K562 (cell line): Measurements from ENCODE around the gene ESAM. TPM values are rescaled to one million over a fixed set of nuclear protein-coding genes. Genes with fewer than 3 reads are reported as not detected.

Source experiments
- ATAC-seq: fragments of 200-7000 bp; cut with Tn5 transposase; 3 replicates; pipeline ENCODE4 v1.9.1; 2020; ENCODE audit warnings: moderate library complexity
- BruUV-seq: library from RNA; stranded (reverse); fragments of 400-500 nt; replicated peaks from 2 replicates; lab custom pipeline; 2021; lab: Mats Ljungman, UMichigan
- CTCF ChIA-PET: fragments of 300-600 bp; formaldehyde crosslinking; extraction: SDS; loops from one replicate; lab custom pipeline; 2021; ENCODE audit warnings: low intra/inter-chr PET ratio; lab: Yijun Ruan, JAX
- POLR2A ChIA-PET: fragments of 300-600, 350-650 bp; sonication (Branson Sonifier 250); formaldehyde crosslinking; extraction: SDS; loops from one replicate; lab custom pipeline; 2021; ENCODE audit warnings: antibody characterized with exemption, inconsistent platforms; lab: Yijun Ruan, JAX
- DNase-seq, 4 experiments: peaks; one replicate each; pipeline versions ENCODE4 v3.0.0 to v3.0.0-alpha.2; 2011 to 2018; ENCODE audit warnings: low spot score in 3 of 4, mixed read lengths in 3 of 4; ENCODE audit errors: extremely low read depth in 1 of 4
- FAIRE-seq: peaks from 2 replicates; lab custom pipeline; 2011; peaks lifted over from hg19 to GRCh38; lab: Jason Lieb, UNC
- H2AFZ ChIP-seq: 2 replicates; pipeline ENCODE4 v1.6.0; 2011; ENCODE audit warnings: low read depth, low read length, control low read depth, inconsistent platforms
- H3K27ac ChIP-seq: fragments of 200-600 bp; 3 replicates; pipeline ENCODE4 v1.8.0; 2011; ENCODE audit warnings: low read depth, mild to moderate bottlenecking, control low read depth, inconsistent platforms, low read length, moderate library complexity, mixed read lengths; ENCODE audit errors: extremely low read depth
- H3K27me3 ChIP-seq, 2 experiments: fragments of 300-600 bp in 1 of 2; 2 replicates in 1 of 2; 3 replicates in 1 of 2; pipeline versions ENCODE4 v1.6.0 to v1.8.0; 2011; ENCODE audit warnings: inconsistent platforms in 2 of 2, low read length in 2 of 2, mild to moderate bottlenecking in 1 of 2, mixed read lengths in 1 of 2, moderate library complexity in 1 of 2; ENCODE audit not compliant: control insufficient read depth in 2 of 2, insufficient read depth in 2 of 2
- H3K36me3 ChIP-seq: fragments of 300-600 bp; 3 replicates; pipeline ENCODE4 v1.8.0; 2011; ENCODE audit warnings: mild to moderate bottlenecking, low read length, inconsistent platforms; ENCODE audit not compliant: control insufficient read depth, insufficient read depth
- H3K4me1 ChIP-seq, 2 experiments: fragments of 200-600 bp in 1 of 2; replicated peaks in 1 of 2; 2 replicates in 1 of 2; 3 replicates in 1 of 2; pipeline versions ENCODE4 v1.5.1 to v1.8.0; 2011; ENCODE audit warnings: inconsistent platforms in 2 of 2, low read length in 2 of 2, mild to moderate bottlenecking in 1 of 2, mixed read lengths in 1 of 2, moderate library complexity in 1 of 2; ENCODE audit not compliant: control insufficient read depth in 2 of 2, insufficient read depth in 2 of 2
- H3K4me2 ChIP-seq: 2 replicates; pipeline ENCODE4 v1.6.1; 2011; ENCODE audit warnings: low read length, control low read depth, inconsistent platforms, mixed read lengths; ENCODE audit not compliant: insufficient read depth
- H3K4me3 ChIP-seq: fragments of 200-600 bp; sonication (generic), shearing (Covaris generic); 2 replicates; pipeline ENCODE4 v1.5.1; 2016; ENCODE audit warnings: control low read depth, inconsistent platforms
- H3K79me2 ChIP-seq: fragments of 200-600 bp; 3 replicates; pipeline ENCODE4 v1.8.0; 2011; ENCODE audit warnings: low read length, inconsistent platforms; ENCODE audit not compliant: control insufficient read depth, insufficient read depth
- H3K9ac ChIP-seq, 2 experiments: 2 replicates each; pipeline versions ENCODE4 v1.6.0 to v1.6.1; 2011; ENCODE audit warnings: low read depth in 2 of 2, low read length in 2 of 2, control low read depth in 1 of 2, inconsistent platforms in 1 of 2, mild to moderate bottlenecking in 1 of 2, mixed read lengths in 1 of 2; ENCODE audit not compliant: insufficient read depth in 1 of 2
- H3K9me1 ChIP-seq: one replicate; pipeline ENCODE4 v1.6.0; 2011; ENCODE audit warnings: inconsistent platforms, mild to moderate bottlenecking, low read length, moderate library complexity; ENCODE audit not compliant: control insufficient read depth, insufficient read depth
- H3K9me3 ChIP-seq: replicated peaks from 2 replicates; pipeline ENCODE4 v1.5.1; 2011; ENCODE audit warnings: low read depth, low read length, inconsistent platforms; ENCODE audit not compliant: control insufficient read depth, insufficient read depth
- H4K20me1 ChIP-seq: replicated peaks from 2 replicates; pipeline ENCODE4 v1.6.1; 2011; ENCODE audit warnings: low read length, inconsistent platforms, mixed read lengths; ENCODE audit not compliant: control insufficient read depth, insufficient read depth
- CEBPG ChIP-seq, 3 experiments: fragments of 200-800 bp in 1 of 3; sonication (Bioruptor generic) in 1 of 3; sonication (generic) in 1 of 3; formaldehyde crosslinking in 1 of 3; IDR thresholded peaks in 2 of 3; conservative IDR thresholded peaks in 1 of 3; 2 replicates each; pipeline versions ENCODE4 v1.6.1 to v1.8.0; 2016 to 2022; ENCODE audit warnings: missing compliant biosample characterization in 2 of 3, missing genetic modification characterization in 2 of 3, mild to moderate bottlenecking in 1 of 3, missing genetic modification reagents in 1 of 3
- FOSL1 ChIP-seq: fragments of 200-800 bp; sonication (Bioruptor generic); conservative IDR thresholded peaks from 2 replicates; pipeline ENCODE4 v1.6.1; 2016; ENCODE audit warnings: missing genetic modification characterization, missing compliant biosample characterization
- HMG20A ChIP-seq: fragments of 450-650 bp; formaldehyde crosslinking; conservative IDR thresholded peaks from 2 replicates; pipeline ENCODE4 v1.4.0; 2020; ENCODE audit warnings: mild to moderate bottlenecking, mixed read lengths
- HNRNPH1 ChIP-seq: fragments of 200-400 bp; formaldehyde crosslinking; optimal IDR thresholded peaks from 2 replicates; pipeline ENCODE3; 2017; ENCODE audit warnings: low read depth, mild to moderate bottlenecking, low read length, moderate library complexity
- HNRNPUL1 ChIP-seq: fragments of 200-400 bp; formaldehyde crosslinking; IDR thresholded peaks from 2 replicates; pipeline ENCODE4 v1.6.1; 2017; ENCODE audit warnings: low read length
- MEIS2 ChIP-seq: fragments of 450-650 bp; IDR thresholded peaks from 2 replicates; pipeline ENCODE4 v1.6.1; 2014; ENCODE audit warnings: mild to moderate bottlenecking; ENCODE audit not compliant: partially characterized antibody
- NCOA1 ChIP-seq: fragments of 450-650 bp; IDR thresholded peaks from 2 replicates; pipeline ENCODE4 v1.6.1; 2016; ENCODE audit warnings: low read depth
- PCBP1 ChIP-seq: fragments of 200-400 bp; formaldehyde crosslinking; IDR thresholded peaks from 2 replicates; pipeline ENCODE4 v1.6.1; 2018; ENCODE audit warnings: mild to moderate bottlenecking, low read depth, low read length; ENCODE audit not compliant: poor library complexity, severe bottlenecking
- POLR2H ChIP-seq: IDR thresholded peaks from 2 replicates; pipeline ENCODE4 v1.6.1; 2016; ENCODE audit warnings: missing genetic modification characterization, low read depth, mild to moderate bottlenecking, control low read depth, missing compliant biosample characterization, moderate library complexity
- RFX5 ChIP-seq: IDR thresholded peaks from 2 replicates; pipeline ENCODE4 v1.6.1; 2011; ENCODE audit warnings: low read depth, mild to moderate bottlenecking, improper control_type of control experiment, low read length
- SIX5 ChIP-seq, 2 experiments: IDR thresholded peaks; 2 replicates each; pipeline ENCODE4 v1.6.1; 2011; ENCODE audit warnings: low read length in 2 of 2, borderline replicate concordance in 1 of 2, low read depth in 1 of 2, mild to moderate bottlenecking in 1 of 2, moderate library complexity in 1 of 2; ENCODE audit not compliant: insufficient read depth in 1 of 2
- SP2 ChIP-seq: IDR thresholded peaks from 2 replicates; pipeline ENCODE4 v1.6.1; 2011; ENCODE audit warnings: mild to moderate bottlenecking, low read depth, low read length, moderate library complexity; ENCODE audit not compliant: poor library complexity, severe bottlenecking; ENCODE audit errors: extremely low read depth
- ZNF212 ChIP-seq: fragments of 450-650 bp; formaldehyde crosslinking; IDR thresholded peaks from 2 replicates; pipeline ENCODE4 v1.4.0; 2020; ENCODE audit warnings: mild to moderate bottlenecking
- ZNF232 ChIP-seq: sonication (generic); formaldehyde crosslinking; IDR thresholded peaks from 2 replicates; pipeline ENCODE4 v1.8.0; 2022; ENCODE audit warnings: mild to moderate bottlenecking, missing genetic modification reagents
- WGBS: fragments of 100-300 bp; shearing (Covaris generic); methylation state at CpG from one replicate; pipeline ENCODE4 v1.1.6; 2016; ENCODE audit warnings: low coverage, mixed read lengths; ENCODE audit not compliant: insufficient coverage; ENCODE audit errors: missing lambda C conversion rate; 5-methylcytosine and 5-hydroxymethylcytosine counted together
- in situ Hi-C: fragments of 300-500 bp; cut with MboI; formaldehyde crosslinking; loops from 4 replicates; pipeline ENCODE4 v1.15.0; 2018; ENCODE audit warnings: inconsistent platforms, mixed read lengths
- intact Hi-C: fragments of 100-400 bp; cut with micrococcal nuclease; formaldehyde crosslinking; loops from 2 replicates; pipeline ENCODE4 v1.14.2; 2022
- polyA plus RNA-seq, 8 experiments: library from polyadenylated mRNA; depleted of rRNA in 4 of 8; stranded (reverse) in 5 of 8; unstranded in 3 of 8; fragments of >200 nt; fragmentation: Nextera tagmentation in 2 of 8; fragmentation: Illumina TruSeq in 1 of 8; extraction: Ambion mirVana in 2 of 8; extraction: Trizol in 1 of 8; gene quantifications; 2 replicates each; pipeline versions ENCODE4 v1.2.1 to v1.2.3, GENCODE V29; 2011 to 2014; ENCODE audit warnings: inconsistent platforms in 1 of 8, missing spikeins in 1 of 8
- total RNA-seq, 7 experiments: library from RNA; depleted of rRNA in 6 of 7; stranded (reverse); fragments of >200 nt in 6 of 7; fragmentation: Illumina TruSeq in 2 of 7; extraction: Trizol in 2 of 7; gene quantifications; 2 replicates each; pipeline versions ENCODE4 v1.2.1 to v1.2.3, GENCODE V29; 2011 to 2021; ENCODE audit warnings: low replicate concordance in 1 of 7
- TF ChIP-seq, protein P1 (sequence below): fragments of 450-650 bp; IDR thresholded peaks from 2 replicates; pipeline ENCODE4 v1.6.1; 2016; ENCODE audit warnings: antibody characterized with exemption

ESAM gene
- total and polyA plus RNA-seq, 9 of the 15 experiments (the other 6 are each of a cell fraction or from before 2014, with no cell fraction given): 0.06 to 1.5 (median 0.22) TPM

DNA sequence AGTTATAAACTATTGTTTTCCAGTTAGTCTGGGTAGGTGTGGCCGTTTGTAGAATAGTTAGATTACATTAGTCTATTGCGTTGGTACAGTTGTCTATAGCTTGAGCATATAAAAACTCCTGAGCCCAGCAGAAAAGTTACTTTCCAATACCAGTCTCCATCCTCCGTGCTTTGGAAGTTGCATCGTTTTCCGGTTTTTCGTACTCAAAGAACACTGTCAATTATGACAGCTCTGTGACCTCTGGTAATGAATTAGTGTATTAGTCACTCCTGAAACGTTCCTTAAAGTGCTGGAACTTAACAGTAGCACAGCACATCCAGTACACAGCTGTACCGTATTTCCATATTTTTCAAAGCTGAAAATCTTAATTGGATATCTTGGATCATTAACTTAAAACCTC, 38.9 kb upstream of the ESAM start:
- CTCF ChIA-PET: no interaction called here
- DNase-seq (no peak), ATAC-seq (no peak), FAIRE-seq (peak; percentile 32)
- H3K9me1 ChIP-seq: no peaks in the 10 kb centered on the region
- peaks cover 14 to 27% of the 10 kb centered on the region in 2 experiments; a peak in 4 of 5 replicates for H3K4me1 ChIP-seq
- intact Hi-C loops (no loop called here), in situ Hi-C loops (no loop called here)
- H3K4me3 ChIP-seq: peak overlapping the region; percentile 93
- H3K27ac ChIP-seq: no peak overlapping the region
- peaks cover 20% of the 10 kb centered on the region for H3K79me2 ChIP-seq
- TSS peak; percentile 83 for BruUV-seq
- H3K9me3 ChIP-seq: no peaks in the 10 kb centered on the region
- H3K9ac ChIP-seq: no peak overlapping the region
- peak overlapping the region; percentile 83 for H3K4me2 ChIP-seq
- peak overlapping the region; percentile 95 for H2AFZ ChIP-seq
- no peaks in the 10 kb centered on the region for H3K36me3 ChIP-seq
- POLR2A ChIA-PET: no interaction called here
- peak; percentile 50 for TF ChIP-seq MEIS2
- TF ChIP-seq, protein P1, sequence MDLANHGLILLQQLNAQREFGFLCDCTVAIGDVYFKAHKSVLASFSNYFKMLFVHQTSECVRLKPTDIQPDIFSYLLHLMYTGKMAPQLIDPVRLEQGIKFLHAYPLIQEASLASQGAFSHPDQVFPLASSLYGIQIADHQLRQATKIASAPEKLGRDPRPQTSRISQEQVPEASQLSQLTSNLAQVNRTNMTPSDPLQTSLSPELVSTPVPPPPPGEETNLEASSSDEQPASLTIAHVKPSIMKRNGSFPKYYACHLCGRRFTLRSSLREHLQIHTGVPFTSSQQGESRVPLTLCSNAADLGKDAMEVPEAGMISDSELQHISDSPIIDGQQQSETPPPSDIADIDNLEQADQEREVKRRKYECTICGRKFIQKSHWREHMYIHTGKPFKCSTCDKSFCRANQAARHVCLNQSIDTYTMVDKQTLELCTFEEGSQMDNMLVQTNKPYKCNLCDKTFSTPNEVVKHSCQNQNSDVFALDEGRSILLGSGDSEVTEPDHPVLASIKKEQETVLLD: no peak
- no peak for TF ChIP-seq PCBP1
- TF ChIP-seq ZNF232 (CRISPR knock-in tag): no peak
- no peak for TF ChIP-seq SP2
- no peak for TF ChIP-seq ZNF212
- no peak for TF ChIP-seq NCOA1
- no peak for TF ChIP-seq HNRNPH1
- no peak for TF ChIP-seq RFX5
- TF ChIP-seq POLR2H (tag): no peak
- no peak for TF ChIP-seq SIX5 (IDR thresholded peaks at IDR 0.05; ENCODE audit: borderline replicate concordance in 1 of 2, insufficient read depth in 1 of 2, low read depth in 1 of 2, low read length in 2 of 2)
- no peak for TF ChIP-seq HMG20A
- TF ChIP-seq HNRNPUL1: no peak
- TF ChIP-seq CEBPG (CRISPR knock-in tag; IDR thresholded peaks at IDR 0.05): no peak
- 0 out of 4 replicates have a peak, but pooled peaks of 1 of the 2 experiments have one; percentile 7 for TF ChIP-seq CEBPG (tag; conservative IDR thresholded peaks at IDR 0.05 in 1 of 2, IDR thresholded peaks at IDR 0.05 in 1 of 2)
- 0 out of 2 replicates have a peak, but pooled peaks have one; percentile 24 for TF ChIP-seq FOSL1 (tag)
- no peaks in the 10 kb centered on the region for H4K20me1 ChIP-seq
- peaks cover 2 to 7% of the 10 kb centered on the region in 2 experiments; a peak in 3 of 5 replicates for H3K27me3 ChIP-seq
- 38% methylated on average over 8 of the region's 8 CpGs for WGBS
